K562 (cell line): ENCODE measurements around the gene DLX4. TPM values are rescaled to one million over a fixed set of nuclear protein-coding genes. Genes with fewer than 3 reads are reported as not detected.

Experiments
- ATAC-seq: fragments of 200-7000 bp; cut with Tn5 transposase; 3 replicates; pipeline ENCODE4 v1.9.1; 2020; ENCODE audit warnings: moderate library complexity
- BruUV-seq: library from RNA; stranded (reverse); fragments of 400-500 nt; replicated peaks from 2 replicates; lab custom pipeline; 2021; lab: Mats Ljungman, UMichigan
- CTCF ChIA-PET: fragments of 300-600 bp; formaldehyde crosslinking; extraction: SDS; loops from one replicate; lab custom pipeline; 2021; ENCODE audit warnings: low intra/inter-chr PET ratio; lab: Yijun Ruan, JAX
- POLR2A ChIA-PET: fragments of 300-600, 350-650 bp; sonication (Branson Sonifier 250); formaldehyde crosslinking; extraction: SDS; loops from one replicate; lab custom pipeline; 2021; ENCODE audit warnings: antibody characterized with exemption, inconsistent platforms; lab: Yijun Ruan, JAX
- DNase-seq, 4 experiments: peaks; one replicate each; pipeline versions ENCODE4 v3.0.0 to v3.0.0-alpha.2; 2011 to 2018; ENCODE audit warnings: low spot score in 3 of 4, mixed read lengths in 3 of 4; ENCODE audit errors: extremely low read depth in 1 of 4
- FAIRE-seq: peaks from 2 replicates; lab custom pipeline; 2011; peaks lifted over from hg19 to GRCh38; lab: Jason Lieb, UNC
- H2AFZ ChIP-seq: 2 replicates; pipeline ENCODE4 v1.6.0; 2011; ENCODE audit warnings: low read depth, low read length, control low read depth, inconsistent platforms
- H3K27ac ChIP-seq: fragments of 200-600 bp; 3 replicates; pipeline ENCODE4 v1.8.0; 2011; ENCODE audit warnings: low read depth, mild to moderate bottlenecking, control low read depth, inconsistent platforms, low read length, moderate library complexity, mixed read lengths; ENCODE audit errors: extremely low read depth
- H3K27me3 ChIP-seq, 2 experiments: fragments of 300-600 bp in 1 of 2; 2 replicates in 1 of 2; 3 replicates in 1 of 2; pipeline versions ENCODE4 v1.6.0 to v1.8.0; 2011; ENCODE audit warnings: inconsistent platforms in 2 of 2, low read length in 2 of 2, mild to moderate bottlenecking in 1 of 2, mixed read lengths in 1 of 2, moderate library complexity in 1 of 2; ENCODE audit not compliant: control insufficient read depth in 2 of 2, insufficient read depth in 2 of 2
- H3K36me3 ChIP-seq: fragments of 300-600 bp; 3 replicates; pipeline ENCODE4 v1.8.0; 2011; ENCODE audit warnings: mild to moderate bottlenecking, low read length, inconsistent platforms; ENCODE audit not compliant: control insufficient read depth, insufficient read depth
- H3K4me1 ChIP-seq, 2 experiments: fragments of 200-600 bp in 1 of 2; replicated peaks in 1 of 2; 2 replicates in 1 of 2; 3 replicates in 1 of 2; pipeline versions ENCODE4 v1.5.1 to v1.8.0; 2011; ENCODE audit warnings: inconsistent platforms in 2 of 2, low read length in 2 of 2, mild to moderate bottlenecking in 1 of 2, mixed read lengths in 1 of 2, moderate library complexity in 1 of 2; ENCODE audit not compliant: control insufficient read depth in 2 of 2, insufficient read depth in 2 of 2
- H3K4me2 ChIP-seq: 2 replicates; pipeline ENCODE4 v1.6.1; 2011; ENCODE audit warnings: low read length, control low read depth, inconsistent platforms, mixed read lengths; ENCODE audit not compliant: insufficient read depth
- H3K4me3 ChIP-seq: fragments of 200-600 bp; sonication (generic), shearing (Covaris generic); 2 replicates; pipeline ENCODE4 v1.5.1; 2016; ENCODE audit warnings: control low read depth, inconsistent platforms
- H3K79me2 ChIP-seq: fragments of 200-600 bp; 3 replicates; pipeline ENCODE4 v1.8.0; 2011; ENCODE audit warnings: low read length, inconsistent platforms; ENCODE audit not compliant: control insufficient read depth, insufficient read depth
- H3K9ac ChIP-seq, 2 experiments: 2 replicates each; pipeline versions ENCODE4 v1.6.0 to v1.6.1; 2011; ENCODE audit warnings: low read depth in 2 of 2, low read length in 2 of 2, control low read depth in 1 of 2, inconsistent platforms in 1 of 2, mild to moderate bottlenecking in 1 of 2, mixed read lengths in 1 of 2; ENCODE audit not compliant: insufficient read depth in 1 of 2
- H3K9me1 ChIP-seq: one replicate; pipeline ENCODE4 v1.6.0; 2011; ENCODE audit warnings: inconsistent platforms, mild to moderate bottlenecking, low read length, moderate library complexity; ENCODE audit not compliant: control insufficient read depth, insufficient read depth
- H3K9me3 ChIP-seq: replicated peaks from 2 replicates; pipeline ENCODE4 v1.5.1; 2011; ENCODE audit warnings: low read depth, low read length, inconsistent platforms; ENCODE audit not compliant: control insufficient read depth, insufficient read depth
- H4K20me1 ChIP-seq: replicated peaks from 2 replicates; pipeline ENCODE4 v1.6.1; 2011; ENCODE audit warnings: low read length, inconsistent platforms, mixed read lengths; ENCODE audit not compliant: control insufficient read depth, insufficient read depth
- BACH1 ChIP-seq: fragments of 200-800 bp; sonication (Bioruptor generic); IDR thresholded peaks from 2 replicates; pipeline ENCODE4 v1.6.1; 2016; ENCODE audit warnings: missing genetic modification characterization, missing compliant biosample characterization
- BCOR ChIP-seq: fragments of 450-650 bp; IDR thresholded peaks from 2 replicates; pipeline ENCODE4 v1.6.1; 2016
- CHD1 ChIP-seq: fragments of 200-600 bp; sonication (generic); IDR thresholded peaks from one replicate; pipeline ENCODE4 v1.6.1; 2012; ENCODE audit warnings: mild to moderate bottlenecking, moderate library complexity, low read length, inconsistent platforms
- EGR1 ChIP-seq: fragments of 450-650 bp; conservative IDR thresholded peaks from 2 replicates; pipeline ENCODE4 v1.6.1; 2017; ENCODE audit warnings: mild to moderate bottlenecking
- IRF2 ChIP-seq: sonication (generic); formaldehyde crosslinking; IDR thresholded peaks from 2 replicates; pipeline ENCODE4 v1.8.1; 2022; ENCODE audit warnings: mild to moderate bottlenecking, missing genetic modification reagents
- KDM4B ChIP-seq, 2 experiments: fragments of 450-650 bp in 1 of 2; sonication (generic) in 1 of 2; IDR thresholded peaks; 2 replicates each; pipeline ENCODE4 v1.6.1; 2016 to 2017; ENCODE audit warnings: borderline replicate concordance in 2 of 2, antibody characterized with exemption in 1 of 2, low read depth in 1 of 2, mild to moderate bottlenecking in 1 of 2
- NBN ChIP-seq: fragments of 450-650 bp; IDR thresholded peaks from 2 replicates; pipeline ENCODE4 v1.6.1; 2016; ENCODE audit warnings: low read depth, mild to moderate bottlenecking
- NR2C2 ChIP-seq, 2 experiments: fragments of 200-800 bp in 1 of 2; sonication (Bioruptor generic) in 1 of 2; sonication (generic) in 1 of 2; formaldehyde crosslinking in 1 of 2; IDR thresholded peaks; 2 replicates each; pipeline versions ENCODE4 v1.6.1 to v1.8.0; 2016 to 2022; ENCODE audit warnings: mild to moderate bottlenecking in 1 of 2, missing compliant biosample characterization in 1 of 2, missing genetic modification characterization in 1 of 2, missing genetic modification reagents in 1 of 2
- NRF1 ChIP-seq, 2 experiments: fragments of 450-650 bp; IDR thresholded peaks in 1 of 2; conservative IDR thresholded peaks in 1 of 2; 2 replicates each; pipeline ENCODE4 v1.6.1; 2014; ENCODE audit warnings: mild to moderate bottlenecking in 2 of 2
- PHTF2 ChIP-seq: fragments of 250-450 bp; sonication (Bioruptor Pico); IDR thresholded peaks from 2 replicates; pipeline ENCODE4 v1.5.0; 2021; ENCODE audit warnings: mild to moderate bottlenecking
- PTRF ChIP-seq: fragments of 450-650 bp; IDR thresholded peaks from 2 replicates; pipeline ENCODE4 v1.6.1; 2016; ENCODE audit warnings: mild to moderate bottlenecking, missing genetic modification characterization, missing compliant biosample characterization
- RHOXF2B ChIP-seq: fragments of 250-450 bp; sonication (Bioruptor Pico); conservative IDR thresholded peaks from 2 replicates; pipeline ENCODE4 v1.5.1; 2021
- SMAD3 ChIP-seq: fragments of 450-650 bp; formaldehyde crosslinking; conservative IDR thresholded peaks from 2 replicates; pipeline ENCODE4 v1.4.0; 2020; ENCODE audit warnings: mild to moderate bottlenecking
- SMARCA4 ChIP-seq: fragments of 450-650 bp; IDR thresholded peaks from 2 replicates; pipeline ENCODE4 v1.6.1; 2016
- ZFP36 ChIP-seq: fragments of 150-350 bp; IDR thresholded peaks from 2 replicates; pipeline ENCODE4 v1.6.1; 2018; ENCODE audit warnings: low read length, low read depth; ENCODE audit not compliant: partially characterized antibody
- ZNF584 ChIP-seq: fragments of 200-800 bp; sonication (Bioruptor generic); IDR thresholded peaks from 2 replicates; pipeline ENCODE4 v1.6.1; 2016; ENCODE audit warnings: low read depth, mild to moderate bottlenecking, missing genetic modification characterization, missing compliant biosample characterization
- ZNF699 ChIP-seq: fragments of 250-450 bp; sonication (Bioruptor Pico); IDR thresholded peaks from 2 replicates; pipeline ENCODE4 v1.8.0; 2021; ENCODE audit warnings: mild to moderate bottlenecking, moderate library complexity; ENCODE audit not compliant: insufficient replicate concordance
- WGBS: fragments of 100-300 bp; shearing (Covaris generic); methylation state at CpG from one replicate; pipeline ENCODE4 v1.1.6; 2016; ENCODE audit warnings: low coverage, mixed read lengths; ENCODE audit not compliant: insufficient coverage; ENCODE audit errors: missing lambda C conversion rate; 5-methylcytosine and 5-hydroxymethylcytosine counted together
- in situ Hi-C: fragments of 300-500 bp; cut with MboI; formaldehyde crosslinking; loops from 4 replicates; pipeline ENCODE4 v1.15.0; 2018; ENCODE audit warnings: inconsistent platforms, mixed read lengths
- intact Hi-C: fragments of 100-400 bp; cut with micrococcal nuclease; formaldehyde crosslinking; loops from 2 replicates; pipeline ENCODE4 v1.14.2; 2022
- polyA plus RNA-seq, 8 experiments: library from polyadenylated mRNA; depleted of rRNA in 4 of 8; stranded (reverse) in 5 of 8; unstranded in 3 of 8; fragments of >200 nt; fragmentation: Nextera tagmentation in 2 of 8; fragmentation: Illumina TruSeq in 1 of 8; extraction: Ambion mirVana in 2 of 8; extraction: Trizol in 1 of 8; gene quantifications; 2 replicates each; pipeline versions ENCODE4 v1.2.1 to v1.2.3, GENCODE V29; 2011 to 2014; ENCODE audit warnings: inconsistent platforms in 1 of 8, missing spikeins in 1 of 8
- total RNA-seq, 7 experiments: library from RNA; depleted of rRNA in 6 of 7; stranded (reverse); fragments of >200 nt in 6 of 7; fragmentation: Illumina TruSeq in 2 of 7; extraction: Trizol in 2 of 7; gene quantifications; 2 replicates each; pipeline versions ENCODE4 v1.2.1 to v1.2.3, GENCODE V29; 2011 to 2021; ENCODE audit warnings: low replicate concordance in 1 of 7
- TF ChIP-seq, protein P1 (sequence below), 2 experiments: fragments of 250-450 bp in 1 of 2; fragments of 450-650 bp in 1 of 2; sonication (Bioruptor Pico) in 1 of 2; IDR thresholded peaks; 2 replicates each; pipeline versions ENCODE4 v1.6.1 to v1.8.0; 2016 to 2021; ENCODE audit warnings: mild to moderate bottlenecking in 2 of 2, moderate library complexity in 2 of 2, missing compliant biosample characterization in 1 of 2, missing genetic modification characterization in 1 of 2
- TF ChIP-seq, protein P2 (sequence below): fragments of 450-650 bp; formaldehyde crosslinking; IDR thresholded peaks from 2 replicates; pipeline ENCODE4 v1.4.0; 2020; ENCODE audit warnings: mild to moderate bottlenecking

DLX4 gene
- total and polyA plus RNA-seq, 9 of the 15 experiments (the other 6 are each of a cell fraction or from before 2014, with no cell fraction given), result 0.15 to 2.2 (median 0.58) TPM

- TF ChIP-seq ZFP36 (peak; percentile 61), SMARCA4 (no peak), KDM4B (IDR thresholded peaks at IDR 0.05; ENCODE audit: borderline replicate concordance in 2 of 2, low read depth in 1 of 2) (no peak), NBN (no peak), BCOR (peak; percentile 68), CHD1 (no peak), RHOXF2B (no peak), ZNF584 (CRISPR knock-in tag) (no peak)
- TF ChIP-seq, protein P1, sequence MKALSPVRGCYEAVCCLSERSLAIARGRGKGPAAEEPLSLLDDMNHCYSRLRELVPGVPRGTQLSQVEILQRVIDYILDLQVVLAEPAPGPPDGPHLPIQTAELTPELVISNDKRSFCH (CRISPR knock-in tag; IDR thresholded peaks at IDR 0.05), result no peak
- TF ChIP-seq, protein P1 (tag; IDR thresholded peaks at IDR 0.05), result 0 out of 2 replicates have a peak, but pooled peaks have one; percentile 16
- TF ChIP-seq, all 486 proteins: peak for 4
These were observed 26.0 kb upstream of the DLX4 start (continued) for GRCh38 chr17:49942947-49943346.

GRCh38 chr17:49944273-49944870, 24.6 kb upstream of the DLX4 start:
- peaks cover 14% of the 10 kb centered on the region; the same call in 1 of the 2 replicates for H4K20me1 ChIP-seq
- ChIA-PET CTCF (no interaction called here), POLR2A (interaction anchor here (1.2 kb wide), 1 partner anchor 15 kb away, joined by 3 read pairs; no protein-coding TSS in a partner anchor)
- no peak for FAIRE-seq
- H3K36me3 ChIP-seq, result no peaks in the 10 kb centered on the region
- no peak overlapping the region for H3K4me3 ChIP-seq
- no peaks in the 10 kb centered on the region for H3K9me1 ChIP-seq
- no TSS peak for BruUV-seq
- H3K79me2 ChIP-seq, result no peaks in the 10 kb centered on the region
- H3K4me2 ChIP-seq, result no peak overlapping the region
- peak overlapping the region in 1 of 2 experiments; percentile 13; a peak in 1 of 4 replicates for H3K9ac ChIP-seq
- TF ChIP-seq IRF2 (CRISPR knock-in tag) (no peak), PHTF2 (CRISPR knock-in tag) (no peak), SMAD3 (no peak), PTRF (tag) (no peak), BACH1 (no peak), NR2C2 (CRISPR knock-in tag; IDR thresholded peaks at IDR 0.05) (no peak), NR2C2 (tag; IDR thresholded peaks at IDR 0.05) (no peak), EGR1 (peak; percentile 63), ZNF699 (no peak), NRF1 (conservative IDR thresholded peaks at IDR 0.05 in 1 of 2, IDR thresholded peaks at IDR 0.05 in 1 of 2) (peak; percentile 45 to 47; a peak in 3 of 4 replicates)
- TF ChIP-seq, protein P2, sequence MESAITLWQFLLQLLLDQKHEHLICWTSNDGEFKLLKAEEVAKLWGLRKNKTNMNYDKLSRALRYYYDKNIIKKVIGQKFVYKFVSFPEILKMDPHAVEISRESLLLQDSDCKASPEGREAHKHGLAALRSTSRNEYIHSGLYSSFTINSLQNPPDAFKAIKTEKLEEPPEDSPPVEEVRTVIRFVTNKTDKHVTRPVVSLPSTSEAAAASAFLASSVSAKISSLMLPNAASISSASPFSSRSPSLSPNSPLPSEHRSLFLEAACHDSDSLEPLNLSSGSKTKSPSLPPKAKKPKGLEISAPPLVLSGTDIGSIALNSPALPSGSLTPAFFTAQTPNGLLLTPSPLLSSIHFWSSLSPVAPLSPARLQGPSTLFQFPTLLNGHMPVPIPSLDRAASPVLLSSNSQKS, result no peak
- H3K4me1 ChIP-seq, result peaks cover 4 to 10% of the 10 kb centered on the region in 2 experiments; a peak in 4 of 5 replicates
- in situ Hi-C loops (no loop called here), intact Hi-C loops (no loop called here)
- under 1% methylated on average over 24 of the region's 26 CpGs for WGBS
- H3K9me3 ChIP-seq, result no peaks in the 10 kb centered on the region
- H3K27ac ChIP-seq, result no peak overlapping the region
- no peak for DNase-seq
- ATAC-seq, result no peak
- H3K27me3 ChIP-seq, result peaks cover 38 to 82% of the 10 kb centered on the region in 2 experiments
- no peak overlapping the region for H2AFZ ChIP-seq
